ENCODE data around the gene MRPL53. TPM values are rescaled to one million over a fixed set of nuclear protein-coding genes. Genes with fewer than 3 reads are reported as not detected.

MRPL53 gene
- total and polyA plus RNA-seq, 9 of the 15 experiments (the other 6 are each of a cell fraction or from before 2014, with no cell fraction given) = 11.5 to 87.9 (median 41.1) TPM

- TF ChIP-seq ZBTB11 (CRISPR knock-in tag; IDR thresholded peaks at IDR 0.05) (peak in 2 of 3 experiments; percentile 37 to 84; a peak in 3 of 6 replicates), EP400 (IDR thresholded peaks at IDR 0.05) (peak; percentile 33; the same call in 1 of the 2 replicates), FOXM1 (IDR thresholded peaks at IDR 0.05; ENCODE audit: low read depth) (peak; percentile 81), FOXM1 (CRISPR knock-in tag; IDR thresholded peaks at IDR 0.05; ENCODE audit: low read depth) (no peak), CEBPZ (IDR thresholded peaks at IDR 0.05; ENCODE audit: borderline replicate concordance, low read depth, low read length) (peak; percentile 75; the same call in 1 of the 2 replicates), PBX2 (CRISPR knock-in tag; IDR thresholded peaks at IDR 0.05; ENCODE audit: low read depth) (peak; percentile 88), PBX2 (tag; conservative IDR thresholded peaks at IDR 0.05; ENCODE audit: low read depth) (peak; percentile 99), C11orf30 (IDR thresholded peaks at IDR 0.05; ENCODE audit: low read depth) (peak; percentile 91), MNT (conservative IDR thresholded peaks at IDR 0.05) (peak in 1 of 2 experiments; percentile 48; a peak in 2 of 4 replicates), MXD1 (CRISPR knock-in tag; IDR thresholded peaks at IDR 0.05; ENCODE audit: borderline replicate concordance, poor library complexity, severe bottlenecking) (no peak), MXI1 (IDR thresholded peaks at IDR 0.05; ENCODE audit: low read depth, low read length) (no peak), ZNF165 (CRISPR knock-in tag; IDR thresholded peaks at IDR 0.05; ENCODE audit: borderline replicate concordance) (no peak), ZNF239 (CRISPR knock-in tag; IDR thresholded peaks at IDR 0.05) (no peak)
Measured at GRCh38 chr2:74458132-74458937, 14.1 kb downstream of the MRPL53 start, which contains the start of gene WBP1 (continued).
